IMR-90 (cell line): ENCODE measurements around the gene ARHGEF38. TPM values are rescaled to one million over a fixed set of nuclear protein-coding genes. Genes with fewer than 3 reads are reported as not detected.

Experiments used
- ATAC-seq: fragments of 200-7000 bp; cut with Tn5 transposase; 2 replicates; pipeline ENCODE4 v1.9.1; 2020; ENCODE audit warnings: low read depth, mild to moderate bottlenecking, moderate library complexity
- BruUV-seq: library from RNA; stranded (reverse); fragments of 400-500 nt; replicated peaks from 2 replicates; lab custom pipeline; 2021; lab: Mats Ljungman, UMichigan
- CTCF ChIA-PET: fragments of 300-600 bp; formaldehyde crosslinking; extraction: SDS; loops from one replicate; lab custom pipeline; 2021; ENCODE audit warnings: antibody characterized with exemption; lab: Yijun Ruan, JAX
- POLR2A ChIA-PET: fragments of 300-600 bp; sonication (Branson Sonifier 250); formaldehyde crosslinking; loops from one replicate; lab custom pipeline; 2022; ENCODE audit warnings: antibody characterized with exemption; ENCODE audit not compliant: unreplicated experiment; lab: Charles Lee
- DNase-seq: peaks from one replicate; pipeline ENCODE4 v3.0.0; 2013
- H2AFZ ChIP-seq: replicated peaks from 2 replicates; pipeline ENCODE3; 2013; ENCODE audit warnings: low read length, mild to moderate bottlenecking; ENCODE audit not compliant: poor library complexity
- H2AK5ac ChIP-seq: 2 replicates; pipeline ENCODE4 v1.6.1; 2013; ENCODE audit warnings: low read depth, low read length, inconsistent platforms
- H2AK9ac ChIP-seq: replicated peaks from 2 replicates; pipeline ENCODE3; 2013; ENCODE audit warnings: mild to moderate bottlenecking, low read depth, low read length, moderate library complexity; ENCODE audit not compliant: poor library complexity
- H2BK120ac ChIP-seq: 2 replicates; pipeline ENCODE4 v1.6.1; 2013; ENCODE audit warnings: low read depth, low read length, inconsistent platforms
- H2BK15ac ChIP-seq: 3 replicates; pipeline ENCODE4 v1.6.1; 2013; ENCODE audit warnings: low read depth, low read length, inconsistent platforms
- H2BK20ac ChIP-seq: 2 replicates; pipeline ENCODE4 v1.6.1; 2013; ENCODE audit warnings: low read depth, mild to moderate bottlenecking, inconsistent platforms, low read length, moderate library complexity
- H2BK5ac ChIP-seq: 2 replicates; pipeline ENCODE4 v1.6.1; 2013; ENCODE audit warnings: mild to moderate bottlenecking, low read depth, low read length, inconsistent platforms; ENCODE audit not compliant: poor library complexity, severe bottlenecking
- H3K14ac ChIP-seq: replicated peaks from 2 replicates; pipeline ENCODE4 v1.6.1; 2013; ENCODE audit warnings: low read depth, low read length, inconsistent platforms
- H3K18ac ChIP-seq: 2 replicates; pipeline ENCODE4 v1.6.1; 2013; ENCODE audit warnings: low read depth, low read length, control low read depth
- H3K23ac ChIP-seq: 2 replicates; pipeline ENCODE4 v1.6.1; 2013; ENCODE audit warnings: low read depth, low read length, inconsistent platforms
- H3K27ac ChIP-seq: 2 replicates; pipeline ENCODE4 v1.5.1; 2013; ENCODE audit warnings: mild to moderate bottlenecking, control low read depth, low read length; ENCODE audit not compliant: insufficient read depth
- H3K27me3 ChIP-seq: 2 replicates; pipeline ENCODE4 v1.6.1; 2013; ENCODE audit warnings: low read length; ENCODE audit not compliant: control insufficient read depth, insufficient read depth
- H3K36me3 ChIP-seq: 2 replicates; pipeline ENCODE4 v1.6.1; 2013; ENCODE audit warnings: low read length, mixed read lengths; ENCODE audit not compliant: control insufficient read depth, insufficient read depth
- H3K4ac ChIP-seq: 2 replicates; pipeline ENCODE4 v1.6.1; 2013; ENCODE audit warnings: low read depth, low read length, inconsistent platforms
- H3K4me1 ChIP-seq: 2 replicates; pipeline ENCODE4 v1.6.1; 2013; ENCODE audit warnings: low read length, mixed read lengths; ENCODE audit not compliant: control insufficient read depth, insufficient read depth
- H3K4me2 ChIP-seq: 2 replicates; pipeline ENCODE4 v1.6.1; 2013; ENCODE audit warnings: low read depth, mild to moderate bottlenecking, control low read depth, low read length, moderate library complexity
- H3K4me3 ChIP-seq: 2 replicates; pipeline ENCODE4 v1.5.1; 2013; ENCODE audit warnings: low read depth, mild to moderate bottlenecking, control low read depth, low read length, moderate library complexity; ENCODE audit not compliant: insufficient read depth
- H3K56ac ChIP-seq: 2 replicates; pipeline ENCODE4 v1.6.1; 2013; ENCODE audit warnings: low read length, inconsistent platforms; ENCODE audit not compliant: insufficient read depth; ENCODE audit errors: extremely low read depth
- H3K79me1 ChIP-seq, 2 experiments: 2 replicates each; pipeline ENCODE4 v1.6.1; 2013; ENCODE audit warnings: low read length in 2 of 2, inconsistent platforms in 1 of 2, low read depth in 1 of 2
- H3K9ac ChIP-seq: 2 replicates; pipeline ENCODE4 v1.6.1; 2013; ENCODE audit warnings: low read depth, low read length, control low read depth
- H3K9me1 ChIP-seq: 2 replicates; pipeline ENCODE4 v1.6.1; 2013; ENCODE audit warnings: low read length, inconsistent platforms; ENCODE audit not compliant: insufficient read depth
- H3K9me3 ChIP-seq: 2 replicates; pipeline ENCODE4 v1.6.1; 2013; ENCODE audit warnings: low read length; ENCODE audit not compliant: control insufficient read depth, insufficient read depth
- H4K20me1 ChIP-seq: 2 replicates; pipeline ENCODE4 v1.6.1; 2013; ENCODE audit warnings: low read length, inconsistent platforms; ENCODE audit not compliant: insufficient read depth
- H4K5ac ChIP-seq: 2 replicates; pipeline ENCODE4 v1.6.1; 2013; ENCODE audit warnings: mild to moderate bottlenecking, low read depth, low read length, control low read depth
- H4K8ac ChIP-seq, 2 experiments: 2 replicates each; pipeline ENCODE4 v1.6.1; 2013; ENCODE audit warnings: low read depth in 2 of 2, low read length in 2 of 2, control low read depth in 1 of 2, inconsistent platforms in 1 of 2
- H4K91ac ChIP-seq: 2 replicates; pipeline ENCODE4 v1.6.1; 2013; ENCODE audit warnings: low read depth, low read length, inconsistent platforms; ENCODE audit not compliant: insufficient read depth
- CHD1 ChIP-seq: IDR thresholded peaks from 2 replicates; pipeline ENCODE4 v1.6.1; 2012; ENCODE audit warnings: low read depth, low read length, improper control_type of control experiment
- CTCF ChIP-seq: conservative IDR thresholded peaks from 2 replicates; pipeline ENCODE4 v1.5.1; 2012; ENCODE audit warnings: mild to moderate bottlenecking, low read depth, low read length, improper control_type of control experiment
- ELK1 ChIP-seq: fragments of 150-350 bp; IDR thresholded peaks from 2 replicates; pipeline ENCODE4 v1.6.1; 2016; ENCODE audit warnings: low read depth, mild to moderate bottlenecking, low read length, moderate library complexity, borderline replicate concordance
- POLR2A ChIP-seq: IDR thresholded peaks from 2 replicates; pipeline ENCODE4 v1.6.1; 2012; ENCODE audit warnings: mild to moderate bottlenecking, low read depth, low read length
- RAD21 ChIP-seq: IDR thresholded peaks from 2 replicates; pipeline ENCODE4 v1.6.1; 2012; ENCODE audit warnings: low read length, improper control_type of control experiment
- SMC3 ChIP-seq: fragments of 150-350 bp; IDR thresholded peaks from 2 replicates; pipeline ENCODE4 v1.6.1; 2016; ENCODE audit warnings: low read depth, mild to moderate bottlenecking, antibody characterized with exemption, low read length, moderate library complexity
- WGBS, 2 experiments: methylation state at CpG; one replicate each; pipeline versions ENCODE4 v1.1.5 to v1.1.7; 2013; ENCODE audit warnings: missing lambda C conversion rate in 2 of 2; ENCODE audit not compliant: insufficient read length in 1 of 2; ENCODE audit errors: extremely low coverage in 2 of 2; 5-methylcytosine and 5-hydroxymethylcytosine counted together
- dilution Hi-C: fragments of 300-500 bp; cut with HindIII; formaldehyde crosslinking; loops from one replicate; pipeline ENCODE4 v1.14.3; 2018; ENCODE audit warnings: low sequenced_read_pairs; ENCODE audit not compliant: unreplicated experiment
- in situ Hi-C: fragments of 300-500 bp; cut with MboI; formaldehyde crosslinking; loops from 3 replicates; pipeline ENCODE4 v1.14.3; 2019; ENCODE audit warnings: low sequenced_read_pairs, inconsistent platforms, mixed read lengths
- intact Hi-C: fragments of 100-400 bp; cut with micrococcal nuclease; formaldehyde crosslinking; loops from 2 replicates; pipeline ENCODE4 v1.10.0; 2022
- polyA plus RNA-seq, 3 experiments: library from polyadenylated mRNA; depleted of rRNA; stranded (reverse); fragments of >200 nt; gene quantifications; 2 replicates each; pipeline ENCODE4 v1.2.3, GENCODE V29; 2012; ENCODE audit warnings: low replicate concordance in 1 of 3
- total RNA-seq: library from RNA; depleted of rRNA; stranded (reverse); fragments of >200 nt; gene quantifications from 2 replicates; pipeline ENCODE4 v1.2.3, GENCODE V29; 2012

ARHGEF38 gene
- total and polyA plus RNA-seq, 2 of the 4 experiments (the other 2 are of a cell fraction) = not detected

GRCh38 chr4:105715692-105716278 is 163.4 kb downstream of the ARHGEF38 start:
- no peak overlapping the region for H3K23ac ChIP-seq
- POLR2A ChIA-PET = no interaction called here
- no peak overlapping the region for H3K56ac ChIP-seq
- no peak overlapping the region for H3K4me3 ChIP-seq
- WGBS, 2 experiments = 100% methylated on average over 1 of the region's 4 CpGs; no CpG with 5 or more reads in 1 of the 2 experiments
- no peak for TF ChIP-seq CHD1
- peak; percentile 56 for TF ChIP-seq CTCF
- no peak for TF ChIP-seq ELK1
- TF ChIP-seq SMC3 = peak; percentile 31; the same call in 1 of the 2 replicates
- peak; percentile 39 for TF ChIP-seq RAD21
- no peak for TF ChIP-seq POLR2A
- H3K18ac ChIP-seq = no peak overlapping the region
- H2BK5ac ChIP-seq = no peak overlapping the region
- H3K14ac ChIP-seq = no peak overlapping the region
- H3K9ac ChIP-seq = no peak overlapping the region
- H3K27me3 ChIP-seq = no peaks in the 10 kb centered on the region
- no peaks in the 10 kb centered on the region for H3K9me1 ChIP-seq
- H3K4me2 ChIP-seq = peak overlapping the region; percentile 61; the same call in 1 of the 2 replicates
- dilution Hi-C loops = no loop called here
- no peak overlapping the region for H4K8ac ChIP-seq
- peaks cover 3% of the 10 kb centered on the region; the same call in 1 of the 2 replicates for H3K36me3 ChIP-seq
- 0 out of 2 replicates have a peak, but pooled peaks have one; percentile 42 for ATAC-seq
- no peak overlapping the region for H2AK9ac ChIP-seq
- H3K79me1 ChIP-seq = peaks cover 5 to 12% of the 10 kb centered on the region in 2 experiments; a peak in 2 of 4 replicates
- no peak overlapping the region for H4K91ac ChIP-seq
- H2BK15ac ChIP-seq = no peak overlapping the region
- H3K4ac ChIP-seq = no peak overlapping the region
- no peak overlapping the region for H2AFZ ChIP-seq
- no peak overlapping the region for H3K27ac ChIP-seq
- intact Hi-C loops = loop anchor here (5.0 kb wide), 1 partner anchor 193 kb away; no protein-coding TSS in a partner anchor
- H3K9me3 ChIP-seq = no peaks in the 10 kb centered on the region
- DNase-seq = peak; percentile 45
- H2BK120ac ChIP-seq = no peak overlapping the region
- no peaks in the 10 kb centered on the region for H3K4me1 ChIP-seq
- H2AK5ac ChIP-seq = no peak overlapping the region
- no TSS peak for BruUV-seq
- H4K20me1 ChIP-seq = no peaks in the 10 kb centered on the region
- H4K5ac ChIP-seq = no peak overlapping the region
- H2BK20ac ChIP-seq = no peak overlapping the region
- in situ Hi-C loops = no loop called here
- CTCF ChIA-PET = interaction anchor here (0.7 kb wide), 1 partner anchor 11 kb away, joined by 3 read pairs; no protein-coding TSS in a partner anchor
